OCI-LY3 (cell line): ENCODE results near the gene MUL1.

Source experiments
- EZH2phosphoT487 ChIP-seq: fragments of 200-600 bp; shearing (Covaris generic); IDR thresholded peaks from 2 replicates; pipeline ENCODE4 v1.6.1; 2018; ENCODE audit warnings: antibody characterized with exemption, mixed run types, low read depth
- TF ChIP-seq, protein P1 (sequence below): fragments of 200-600, 300-600 bp; sonication (generic); IDR thresholded peaks from 2 replicates; pipeline ENCODE4 v1.5.1; 2014; ENCODE audit warnings: antibody characterized with exemption, low read length, low read depth

DNA sequence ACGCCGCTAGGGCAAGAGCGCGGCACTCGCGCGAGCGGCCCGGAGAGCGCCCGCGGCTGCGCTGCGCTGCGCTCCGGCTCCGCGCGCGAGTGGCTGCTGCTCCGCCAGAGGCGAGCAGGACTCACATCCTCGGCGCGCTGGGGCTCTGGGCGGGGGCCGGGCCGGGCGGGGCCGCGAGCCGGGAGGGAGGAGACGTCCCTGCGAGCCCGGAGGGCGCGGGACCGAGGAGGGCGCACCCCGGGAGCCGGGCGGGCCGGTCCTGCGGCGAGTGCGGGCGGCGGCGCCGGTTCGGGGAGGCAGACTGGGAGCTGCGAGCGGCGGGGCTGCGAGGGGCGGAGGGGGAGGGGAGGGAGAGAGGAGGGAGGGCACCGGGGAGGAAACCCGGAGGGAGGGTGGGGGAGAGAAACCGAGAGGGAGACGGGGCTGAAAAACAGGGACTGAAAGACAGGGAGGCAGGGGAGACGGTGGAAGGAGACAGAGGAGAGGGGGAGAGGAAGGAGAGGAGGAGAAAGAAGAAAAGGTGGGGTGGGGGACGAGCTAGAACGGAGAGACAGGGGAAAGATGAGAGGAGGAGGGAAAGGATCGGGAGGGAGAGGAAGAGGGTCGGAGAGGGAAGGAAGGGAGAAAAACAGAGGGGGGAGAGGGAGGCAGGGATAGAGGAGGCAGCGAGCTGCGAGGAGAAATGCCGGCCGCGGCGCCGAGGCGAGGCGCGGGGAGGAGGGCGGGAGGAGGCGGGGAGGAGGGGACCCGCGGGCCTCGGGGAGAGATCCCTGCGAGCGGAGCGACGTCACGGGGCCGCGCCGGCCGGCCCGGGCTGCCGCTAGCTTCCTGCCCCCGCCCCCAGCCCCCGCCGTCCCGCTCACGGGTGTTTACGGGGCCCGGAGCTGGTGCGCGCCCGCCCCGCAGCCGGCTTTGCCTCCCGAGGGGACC, 22.2 kb downstream of the MUL1 start, which contains the start of gene CAMK2N1:
- TF ChIP-seq, protein P1, sequence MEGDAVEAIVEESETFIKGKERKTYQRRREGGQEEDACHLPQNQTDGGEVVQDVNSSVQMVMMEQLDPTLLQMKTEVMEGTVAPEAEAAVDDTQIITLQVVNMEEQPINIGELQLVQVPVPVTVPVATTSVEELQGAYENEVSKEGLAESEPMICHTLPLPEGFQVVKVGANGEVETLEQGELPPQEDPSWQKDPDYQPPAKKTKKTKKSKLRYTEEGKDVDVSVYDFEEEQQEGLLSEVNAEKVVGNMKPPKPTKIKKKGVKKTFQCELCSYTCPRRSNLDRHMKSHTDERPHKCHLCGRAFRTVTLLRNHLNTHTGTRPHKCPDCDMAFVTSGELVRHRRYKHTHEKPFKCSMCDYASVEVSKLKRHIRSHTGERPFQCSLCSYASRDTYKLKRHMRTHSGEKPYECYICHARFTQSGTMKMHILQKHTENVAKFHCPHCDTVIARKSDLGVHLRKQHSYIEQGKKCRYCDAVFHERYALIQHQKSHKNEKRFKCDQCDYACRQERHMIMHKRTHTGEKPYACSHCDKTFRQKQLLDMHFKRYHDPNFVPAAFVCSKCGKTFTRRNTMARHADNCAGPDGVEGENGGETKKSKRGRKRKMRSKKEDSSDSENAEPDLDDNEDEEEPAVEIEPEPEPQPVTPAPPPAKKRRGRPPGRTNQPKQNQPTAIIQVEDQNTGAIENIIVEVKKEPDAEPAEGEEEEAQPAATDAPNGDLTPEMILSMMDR = no peak
- TF ChIP-seq EZH2phosphoT487 = no peak
